LHCN-M2 (cell line): ENCODE measurements around the gene LTBP3. TPM values are rescaled to one million over a fixed set of nuclear protein-coding genes. Genes with fewer than 3 reads are reported as not detected.
"Not testable (repeated sequence)": the region's sequence is repeated elsewhere in the genome, so short reads cannot be mapped to it uniquely, and the experiment has no call there.

Experiments
- DNase-seq: peaks from one replicate; pipeline ENCODE4 v3.0.0-alpha.2; 2012; ENCODE audit warnings: low read depth
- total RNA-seq: library from RNA; depleted of rRNA; stranded (reverse); fragments of >200 nt; gene quantifications from 2 replicates; pipeline ENCODE4 v1.2.3, GENCODE V29; 2014

LTBP3 gene
- total RNA-seq, 1 experiment from 2014 or later = 27.3 TPM

DNA sequence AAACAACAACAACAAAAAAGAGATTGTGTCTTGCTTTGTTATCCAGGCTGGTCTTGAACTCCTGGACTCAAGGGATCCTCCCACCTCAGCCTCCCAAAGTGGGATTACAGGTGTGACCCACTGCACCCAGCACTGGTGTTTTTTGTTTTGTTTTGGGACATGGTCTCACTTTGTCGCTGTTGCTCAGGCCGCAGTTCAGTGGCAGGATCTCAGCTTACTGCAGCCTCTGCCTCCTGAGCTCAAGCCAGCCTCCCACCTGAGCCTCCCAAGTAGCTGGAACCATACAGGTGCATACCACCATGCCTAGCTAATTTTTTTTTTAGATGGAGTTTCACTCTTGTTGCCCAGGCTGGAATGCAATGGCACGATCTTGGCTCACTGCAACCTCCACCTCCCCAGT lies 45.8 kb downstream of the LTBP3 start:
- DNase-seq = not testable (repeated sequence)

DNA sequence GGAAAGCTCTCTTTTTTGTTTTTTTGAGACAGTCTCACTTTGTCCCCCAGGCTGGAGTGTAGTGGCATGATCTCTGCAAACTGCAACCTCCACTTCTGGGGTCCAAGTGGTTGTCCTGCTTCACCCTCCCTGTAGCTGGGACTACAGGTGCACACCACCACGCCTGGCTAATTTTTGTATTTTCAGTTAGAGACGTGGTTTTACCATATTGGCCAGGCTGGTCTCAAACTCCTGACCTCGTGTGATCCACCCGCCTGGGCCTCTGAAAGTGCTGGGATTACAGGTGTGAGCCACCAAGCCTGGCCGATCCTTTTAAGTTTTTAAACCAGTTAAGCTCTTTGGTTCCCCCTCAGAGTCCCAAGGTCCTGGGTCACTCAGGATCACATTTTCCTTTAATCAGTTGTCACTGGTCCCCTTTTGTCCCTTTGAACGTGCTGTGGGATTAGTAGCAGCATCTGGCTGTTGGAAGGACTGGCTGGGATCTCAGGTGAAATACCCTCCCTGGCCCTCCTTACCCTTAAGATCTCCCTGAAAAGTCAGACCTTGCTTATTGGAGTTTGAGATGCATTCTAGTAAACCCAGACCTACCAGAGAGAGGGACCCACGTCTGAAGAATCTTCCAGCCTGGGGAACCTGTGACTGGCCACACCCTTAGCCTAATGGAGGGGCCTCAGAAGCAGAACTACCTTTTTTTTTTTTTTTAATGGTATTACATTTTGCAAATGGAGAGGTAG lies 51.2 kb downstream of the LTBP3 start:
- no peak for DNase-seq

DNA sequence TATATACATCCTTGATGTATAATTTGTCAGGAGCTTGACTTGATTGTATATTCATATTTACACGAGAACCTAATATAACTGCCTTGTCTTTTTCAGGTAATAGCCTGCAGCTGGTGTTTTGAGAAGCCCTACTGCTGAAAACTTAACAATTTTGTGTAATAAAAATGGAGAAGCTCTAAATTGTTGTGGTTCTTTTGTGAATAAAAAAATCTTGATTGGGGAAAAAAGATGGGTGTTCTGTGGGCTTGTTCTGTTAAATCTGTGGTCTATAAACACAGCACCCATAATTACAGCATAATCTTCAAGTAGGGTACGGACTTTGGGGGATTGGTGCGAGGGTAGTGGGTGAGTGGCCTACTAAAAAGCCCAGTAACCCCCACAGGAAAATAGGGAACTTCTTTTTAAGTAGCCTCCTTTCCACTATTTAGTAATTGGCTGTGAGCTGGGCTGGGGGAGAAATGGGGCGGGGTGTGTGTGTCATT lies 51.8 kb downstream of the LTBP3 start:
- peak; percentile 43 for DNase-seq

DNA sequence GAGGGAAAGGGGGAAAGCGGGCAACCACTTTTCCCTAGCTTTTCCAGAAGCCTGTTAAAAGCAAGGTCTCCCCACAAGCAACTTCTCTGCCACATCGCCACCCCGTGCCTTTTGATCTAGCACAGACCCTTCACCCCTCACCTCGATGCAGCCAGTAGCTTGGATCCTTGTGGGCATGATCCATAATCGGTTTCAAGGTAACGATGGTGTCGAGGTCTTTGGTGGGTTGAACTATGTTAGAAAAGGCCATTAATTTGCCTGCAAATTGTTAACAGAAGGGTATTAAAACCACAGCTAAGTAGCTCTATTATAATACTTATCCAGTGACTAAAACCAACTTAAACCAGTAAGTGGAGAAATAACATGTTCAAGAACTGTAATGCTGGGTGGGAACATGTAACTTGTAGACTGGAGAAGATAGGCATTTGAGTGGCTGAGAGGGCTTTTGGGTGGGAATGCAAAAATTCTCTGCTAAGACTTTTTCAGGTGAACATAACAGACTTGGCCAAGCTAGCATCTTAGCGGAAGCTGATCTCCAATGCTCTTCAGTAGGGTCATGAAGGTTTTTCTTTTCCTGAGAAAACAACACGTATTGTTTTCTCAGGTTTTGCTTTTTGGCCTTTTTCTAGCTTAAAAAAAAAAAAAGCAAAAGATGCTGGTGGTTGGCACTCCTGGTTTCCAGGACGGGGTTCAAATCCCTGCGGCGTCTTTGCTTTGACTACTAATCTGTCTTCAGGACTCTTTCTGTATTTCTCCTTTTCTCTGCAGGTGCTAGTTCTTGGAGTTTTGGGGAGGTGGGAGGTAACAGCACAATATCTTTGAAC lies 52.5 kb downstream of the LTBP3 start:
- peak; percentile 28 for DNase-seq

DNA sequence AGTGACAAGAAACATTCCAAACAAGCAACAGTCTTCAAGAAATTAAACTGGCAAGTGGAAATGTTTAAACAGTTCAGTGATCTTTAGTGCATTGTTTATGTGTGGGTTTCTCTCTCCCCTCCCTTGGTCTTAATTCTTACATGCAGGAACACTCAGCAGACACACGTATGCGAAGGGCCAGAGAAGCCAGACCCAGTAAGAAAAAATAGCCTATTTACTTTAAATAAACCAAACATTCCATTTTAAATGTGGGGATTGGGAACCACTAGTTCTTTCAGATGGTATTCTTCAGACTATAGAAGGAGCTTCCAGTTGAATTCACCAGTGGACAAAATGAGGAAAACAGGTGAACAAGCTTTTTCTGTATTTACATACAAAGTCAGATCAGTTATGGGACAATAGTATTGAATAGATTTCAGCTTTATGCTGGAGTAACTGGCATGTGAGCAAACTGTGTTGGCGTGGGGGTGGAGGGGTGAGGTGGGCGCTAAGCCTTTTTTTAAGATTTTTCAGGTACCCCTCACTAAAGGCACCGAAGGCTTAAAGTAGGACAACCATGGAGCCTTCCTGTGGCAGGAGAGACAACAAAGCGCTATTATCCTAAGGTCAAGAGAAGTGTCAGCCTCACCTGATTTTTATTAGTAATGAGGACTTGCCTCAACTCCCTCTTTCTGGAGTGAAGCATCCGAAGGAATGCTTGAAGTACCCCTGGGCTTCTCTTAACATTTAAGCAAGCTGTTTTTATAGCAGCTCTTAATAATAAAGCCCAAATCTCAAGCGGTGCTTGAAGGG lies 53.3 kb downstream of the LTBP3 start:
- peak; percentile 45 for DNase-seq

DNA sequence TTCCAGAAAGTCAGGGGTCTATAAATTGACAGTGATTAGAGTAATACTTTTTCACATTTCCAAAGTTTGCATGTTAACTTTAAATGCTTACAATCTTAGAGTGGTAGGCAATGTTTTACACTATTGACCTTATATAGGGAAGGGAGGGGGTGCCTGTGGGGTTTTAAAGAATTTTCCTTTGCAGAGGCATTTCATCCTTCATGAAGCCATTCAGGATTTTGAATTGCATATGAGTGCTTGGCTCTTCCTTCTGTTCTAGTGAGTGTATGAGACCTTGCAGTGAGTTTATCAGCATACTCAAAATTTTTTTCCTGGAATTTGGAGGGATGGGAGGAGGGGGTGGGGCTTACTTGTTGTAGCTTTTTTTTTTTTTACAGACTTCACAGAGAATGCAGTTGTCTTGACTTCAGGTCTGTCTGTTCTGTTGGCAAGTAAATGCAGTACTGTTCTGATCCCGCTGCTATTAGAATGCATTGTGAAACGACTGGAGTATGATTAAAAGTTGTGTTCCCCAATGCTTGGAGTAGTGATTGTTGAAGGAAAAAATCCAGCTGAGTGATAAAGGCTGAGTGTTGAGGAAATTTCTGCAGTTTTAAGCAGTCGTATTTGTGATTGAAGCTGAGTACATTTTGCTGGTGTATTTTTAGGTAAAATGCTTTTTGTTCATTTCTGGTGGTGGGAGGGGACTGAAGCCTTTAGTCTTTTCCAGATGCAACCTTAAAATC lies 54.0 kb downstream of the LTBP3 start:
- peak; percentile 67 for DNase-seq

DNA sequence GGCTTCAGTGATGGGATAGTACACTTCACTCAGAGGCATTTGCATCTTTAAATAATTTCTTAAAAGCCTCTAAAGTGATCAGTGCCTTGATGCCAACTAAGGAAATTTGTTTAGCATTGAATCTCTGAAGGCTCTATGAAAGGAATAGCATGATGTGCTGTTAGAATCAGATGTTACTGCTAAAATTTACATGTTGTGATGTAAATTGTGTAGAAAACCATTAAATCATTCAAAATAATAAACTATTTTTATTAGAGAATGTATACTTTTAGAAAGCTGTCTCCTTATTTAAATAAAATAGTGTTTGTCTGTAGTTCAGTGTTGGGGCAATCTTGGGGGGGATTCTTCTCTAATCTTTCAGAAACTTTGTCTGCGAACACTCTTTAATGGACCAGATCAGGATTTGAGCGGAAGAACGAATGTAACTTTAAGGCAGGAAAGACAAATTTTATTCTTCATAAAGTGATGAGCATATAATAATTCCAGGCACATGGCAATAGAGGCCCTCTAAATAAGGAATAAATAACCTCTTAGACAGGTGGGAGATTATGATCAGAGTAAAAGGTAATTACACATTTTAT lies 54.7 kb downstream of the LTBP3 start:
- no peak for DNase-seq

DNA sequence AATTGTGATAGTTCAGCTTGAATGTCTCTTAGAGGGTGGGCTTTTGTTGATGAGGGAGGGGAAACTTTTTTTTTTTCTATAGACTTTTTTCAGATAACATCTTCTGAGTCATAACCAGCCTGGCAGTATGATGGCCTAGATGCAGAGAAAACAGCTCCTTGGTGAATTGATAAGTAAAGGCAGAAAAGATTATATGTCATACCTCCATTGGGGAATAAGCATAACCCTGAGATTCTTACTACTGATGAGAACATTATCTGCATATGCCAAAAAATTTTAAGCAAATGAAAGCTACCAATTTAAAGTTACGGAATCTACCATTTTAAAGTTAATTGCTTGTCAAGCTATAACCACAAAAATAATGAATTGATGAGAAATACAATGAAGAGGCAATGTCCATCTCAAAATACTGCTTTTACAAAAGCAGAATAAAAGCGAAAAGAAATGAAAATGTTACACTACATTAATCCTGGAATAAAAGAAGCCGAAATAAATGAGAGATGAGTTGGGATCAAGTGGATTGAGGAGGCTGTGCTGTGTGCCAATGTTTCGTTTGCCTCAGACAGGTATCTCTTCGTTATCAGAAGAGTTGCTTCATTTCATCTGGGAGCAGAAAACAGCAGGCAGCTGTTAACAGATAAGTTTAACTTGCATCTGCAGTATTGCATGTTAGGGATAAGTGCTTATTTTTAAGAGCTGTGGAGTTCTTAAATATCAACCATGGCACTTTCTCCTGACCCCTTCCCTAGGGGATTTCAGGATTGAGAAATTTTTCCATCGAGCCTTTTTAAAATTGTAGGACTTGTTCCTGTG lies 55.4 kb downstream of the LTBP3 start:
- peak; percentile 59 for DNase-seq

DNA sequence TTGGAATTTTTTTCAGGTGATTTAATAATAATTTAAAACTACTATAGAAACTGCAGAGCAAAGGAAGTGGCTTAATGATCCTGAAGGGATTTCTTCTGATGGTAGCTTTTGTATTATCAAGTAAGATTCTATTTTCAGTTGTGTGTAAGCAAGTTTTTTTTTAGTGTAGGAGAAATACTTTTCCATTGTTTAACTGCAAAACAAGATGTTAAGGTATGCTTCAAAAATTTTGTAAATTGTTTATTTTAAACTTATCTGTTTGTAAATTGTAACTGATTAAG lies 55.9 kb downstream of the LTBP3 start:
- no peak for DNase-seq

DNA sequence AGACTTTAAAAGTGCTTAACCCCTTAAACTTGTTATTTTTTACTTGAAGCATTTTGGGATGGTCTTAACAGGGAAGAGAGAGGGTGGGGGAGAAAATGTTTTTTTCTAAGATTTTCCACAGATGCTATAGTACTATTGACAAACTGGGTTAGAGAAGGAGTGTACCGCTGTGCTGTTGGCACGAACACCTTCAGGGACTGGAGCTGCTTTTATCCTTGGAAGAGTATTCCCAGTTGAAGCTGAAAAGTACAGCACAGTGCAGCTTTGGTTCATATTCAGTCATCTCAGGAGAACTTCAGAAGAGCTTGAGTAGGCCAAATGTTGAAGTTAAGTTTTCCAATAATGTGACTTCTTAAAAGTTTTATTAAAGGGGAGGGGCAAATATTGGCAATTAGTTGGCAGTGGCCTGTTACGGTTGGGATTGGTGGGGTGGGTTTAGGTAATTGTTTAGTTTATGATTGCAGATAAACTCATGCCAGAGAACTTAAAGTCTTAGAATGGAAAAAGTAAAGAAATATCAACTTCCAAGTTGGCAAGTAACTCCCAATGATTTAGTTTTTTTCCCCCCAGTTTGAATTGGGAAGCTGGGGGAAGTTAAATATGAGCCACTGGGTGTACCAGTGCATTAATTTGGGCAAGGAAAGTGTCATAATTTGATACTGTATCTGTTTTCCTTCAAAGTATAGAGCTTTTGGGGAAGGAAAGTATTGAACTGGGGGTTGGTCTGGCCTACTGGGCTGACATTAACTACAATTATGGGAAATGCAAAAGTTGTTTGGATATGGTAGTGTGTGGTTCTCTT lies 56.5 kb downstream of the LTBP3 start:
- DNase-seq = peak; percentile 61

DNA sequence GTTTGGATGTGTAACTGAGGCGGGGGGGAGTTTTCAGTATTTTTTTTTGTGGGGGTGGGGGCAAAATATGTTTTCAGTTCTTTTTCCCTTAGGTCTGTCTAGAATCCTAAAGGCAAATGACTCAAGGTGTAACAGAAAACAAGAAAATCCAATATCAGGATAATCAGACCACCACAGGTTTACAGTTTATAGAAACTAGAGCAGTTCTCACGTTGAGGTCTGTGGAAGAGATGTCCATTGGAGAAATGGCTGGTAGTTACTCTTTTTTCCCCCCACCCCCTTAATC lies 57.0 kb downstream of the LTBP3 start:
- peak; percentile 61 for DNase-seq

DNA sequence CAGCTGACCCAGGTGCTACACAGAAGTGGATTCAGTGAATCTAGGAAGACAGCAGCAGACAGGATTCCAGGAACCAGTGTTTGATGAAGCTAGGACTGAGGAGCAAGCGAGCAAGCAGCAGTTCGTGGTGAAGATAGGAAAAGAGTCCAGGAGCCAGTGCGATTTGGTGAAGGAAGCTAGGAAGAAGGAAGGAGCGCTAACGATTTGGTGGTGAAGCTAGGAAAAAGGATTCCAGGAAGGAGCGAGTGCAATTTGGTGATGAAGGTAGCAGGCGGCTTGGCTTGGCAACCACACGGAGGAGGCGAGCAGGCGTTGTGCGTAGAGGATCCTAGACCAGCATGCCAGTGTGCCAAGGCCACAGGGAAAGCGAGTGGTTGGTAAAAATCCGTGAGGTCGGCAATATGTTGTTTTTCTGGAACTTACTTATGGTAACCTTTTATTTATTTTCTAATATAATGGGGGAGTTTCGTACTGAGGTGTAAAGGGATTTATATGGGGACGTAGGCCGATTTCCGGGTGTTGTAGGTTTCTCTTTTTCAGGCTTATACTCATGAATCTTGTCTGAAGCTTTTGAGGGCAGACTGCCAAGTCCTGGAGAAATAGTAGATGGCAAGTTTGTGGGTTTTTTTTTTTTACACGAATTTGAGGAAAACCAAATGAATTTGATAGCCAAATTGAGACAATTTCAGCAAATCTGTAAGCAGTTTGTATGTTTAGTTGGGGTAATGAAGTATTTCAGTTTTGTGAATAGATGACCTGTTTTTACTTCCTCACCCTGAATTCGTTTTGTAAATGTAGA lies 57.6 kb downstream of the LTBP3 start:
- peak; percentile 70 for DNase-seq

DNA sequence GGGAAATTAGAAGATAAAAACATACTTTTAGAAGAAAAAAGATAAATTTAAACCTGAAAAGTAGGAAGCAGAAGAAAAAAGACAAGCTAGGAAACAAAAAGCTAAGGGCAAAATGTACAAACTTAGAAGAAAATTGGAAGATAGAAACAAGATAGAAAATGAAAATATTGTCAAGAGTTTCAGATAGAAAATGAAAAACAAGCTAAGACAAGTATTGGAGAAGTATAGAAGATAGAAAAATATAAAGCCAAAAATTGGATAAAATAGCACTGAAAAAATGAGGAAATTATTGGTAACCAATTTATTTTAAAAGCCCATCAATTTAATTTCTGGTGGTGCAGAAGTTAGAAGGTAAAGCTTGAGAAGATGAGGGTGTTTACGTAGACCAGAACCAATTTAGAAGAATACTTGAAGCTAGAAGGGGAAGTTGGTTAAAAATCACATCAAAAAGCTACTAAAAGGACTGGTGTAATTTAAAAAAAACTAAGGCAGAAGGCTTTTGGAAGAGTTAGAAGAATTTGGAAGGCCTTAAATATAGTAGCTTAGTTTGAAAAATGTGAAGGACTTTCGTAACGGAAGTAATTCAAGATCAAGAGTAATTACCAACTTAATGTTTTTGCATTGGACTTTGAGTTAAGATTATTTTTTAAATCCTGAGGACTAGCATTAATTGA lies 58.3 kb downstream of the LTBP3 start:
- DNase-seq = no peak

DNA sequence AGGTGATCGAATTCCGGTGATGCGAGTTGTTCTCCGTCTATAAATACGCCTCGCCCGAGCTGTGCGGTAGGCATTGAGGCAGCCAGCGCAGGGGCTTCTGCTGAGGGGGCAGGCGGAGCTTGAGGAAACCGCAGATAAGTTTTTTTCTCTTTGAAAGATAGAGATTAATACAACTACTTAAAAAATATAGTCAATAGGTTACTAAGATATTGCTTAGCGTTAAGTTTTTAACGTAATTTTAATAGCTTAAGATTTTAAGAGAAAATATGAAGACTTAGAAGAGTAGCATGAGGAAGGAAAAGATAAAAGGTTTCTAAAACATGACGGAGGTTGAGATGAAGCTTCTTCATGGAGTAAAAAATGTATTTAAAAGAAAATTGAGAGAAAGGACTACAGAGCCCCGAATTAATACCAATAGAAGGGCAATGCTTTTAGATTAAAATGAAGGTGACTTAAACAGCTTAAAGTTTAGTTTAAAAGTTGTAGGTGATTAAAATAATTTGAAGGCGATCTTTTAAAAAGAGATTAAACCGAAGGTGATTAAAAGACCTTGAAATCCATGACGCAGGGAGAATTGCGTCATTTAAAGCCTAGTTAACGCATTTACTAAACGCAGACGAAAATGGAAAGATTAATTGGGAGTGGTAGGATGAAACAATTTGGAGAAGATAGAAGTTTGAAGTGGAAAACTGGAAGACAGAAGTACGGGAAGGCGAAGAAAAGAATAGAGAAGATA lies 59.0 kb downstream of the LTBP3 start, which contains the start of gene MALAT1:
Gene MALAT1 (plus strand): TSS at position 69 of the 736 bp plus-strand sequence.
- DNase-seq = peak; percentile 96

DNA sequence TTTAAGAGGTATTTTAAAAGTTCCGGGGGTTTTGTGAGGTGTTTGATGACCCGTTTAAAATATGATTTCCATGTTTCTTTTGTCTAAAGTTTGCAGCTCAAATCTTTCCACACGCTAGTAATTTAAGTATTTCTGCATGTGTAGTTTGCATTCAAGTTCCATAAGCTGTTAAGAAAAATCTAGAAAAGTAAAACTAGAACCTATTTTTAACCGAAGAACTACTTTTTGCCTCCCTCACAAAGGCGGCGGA lies 59.5 kb downstream of the LTBP3 start:
- no peak for DNase-seq

DNA sequence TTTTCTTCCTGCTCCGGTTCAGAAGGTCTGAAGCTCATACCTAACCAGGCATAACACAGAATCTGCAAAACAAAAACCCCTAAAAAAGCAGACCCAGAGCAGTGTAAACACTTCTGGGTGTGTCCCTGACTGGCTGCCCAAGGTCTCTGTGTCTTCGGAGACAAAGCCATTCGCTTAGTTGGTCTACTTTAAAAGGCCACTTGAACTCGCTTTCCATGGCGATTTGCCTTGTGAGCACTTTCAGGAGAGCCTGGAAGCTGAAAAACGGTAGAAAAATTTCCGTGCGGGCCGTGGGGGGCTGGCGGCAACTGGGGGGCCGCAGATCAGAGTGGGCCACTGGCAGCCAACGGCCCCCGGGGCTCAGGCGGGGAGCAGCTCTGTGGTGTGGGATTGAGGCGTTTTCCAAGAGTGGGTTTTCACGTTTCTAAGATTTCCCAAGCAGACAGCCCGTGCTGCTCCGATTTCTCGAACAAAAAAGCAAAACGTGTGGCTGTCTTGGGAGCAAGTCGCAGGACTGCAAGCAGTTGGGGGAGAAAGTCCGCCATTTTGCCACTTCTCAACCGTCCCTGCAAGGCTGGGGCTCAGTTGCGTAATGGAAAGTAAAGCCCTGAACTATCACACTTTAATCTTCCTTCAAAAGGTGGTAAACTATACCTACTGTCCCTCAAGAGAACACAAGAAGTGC lies 60.0 kb downstream of the LTBP3 start:
- DNase-seq = peak; percentile 70
